MM.1S (cell line): ENCODE measurements around the gene PYCR2.

Experiments
- EZH2 ChIP-seq: fragments of 300-600 bp; sonication (generic); optimal IDR thresholded peaks from 2 replicates; pipeline ENCODE3; 2017; ENCODE audit warnings: low read depth, mild to moderate bottlenecking, antibody characterized with exemption, low read length, mixed read lengths
- EZH2phosphoT487 ChIP-seq: fragments of 300-600 bp; sonication (generic); IDR thresholded peaks from 2 replicates; pipeline ENCODE4 v1.6.1; 2018; ENCODE audit warnings: antibody characterized with exemption, low read length
- TF ChIP-seq, protein P1 (sequence below): fragments of 300-600 bp; sonication (generic); IDR thresholded peaks from 2 replicates; pipeline ENCODE4 v1.5.1; 2016; ENCODE audit warnings: antibody characterized with exemption, low read length, mixed read lengths

DNA sequence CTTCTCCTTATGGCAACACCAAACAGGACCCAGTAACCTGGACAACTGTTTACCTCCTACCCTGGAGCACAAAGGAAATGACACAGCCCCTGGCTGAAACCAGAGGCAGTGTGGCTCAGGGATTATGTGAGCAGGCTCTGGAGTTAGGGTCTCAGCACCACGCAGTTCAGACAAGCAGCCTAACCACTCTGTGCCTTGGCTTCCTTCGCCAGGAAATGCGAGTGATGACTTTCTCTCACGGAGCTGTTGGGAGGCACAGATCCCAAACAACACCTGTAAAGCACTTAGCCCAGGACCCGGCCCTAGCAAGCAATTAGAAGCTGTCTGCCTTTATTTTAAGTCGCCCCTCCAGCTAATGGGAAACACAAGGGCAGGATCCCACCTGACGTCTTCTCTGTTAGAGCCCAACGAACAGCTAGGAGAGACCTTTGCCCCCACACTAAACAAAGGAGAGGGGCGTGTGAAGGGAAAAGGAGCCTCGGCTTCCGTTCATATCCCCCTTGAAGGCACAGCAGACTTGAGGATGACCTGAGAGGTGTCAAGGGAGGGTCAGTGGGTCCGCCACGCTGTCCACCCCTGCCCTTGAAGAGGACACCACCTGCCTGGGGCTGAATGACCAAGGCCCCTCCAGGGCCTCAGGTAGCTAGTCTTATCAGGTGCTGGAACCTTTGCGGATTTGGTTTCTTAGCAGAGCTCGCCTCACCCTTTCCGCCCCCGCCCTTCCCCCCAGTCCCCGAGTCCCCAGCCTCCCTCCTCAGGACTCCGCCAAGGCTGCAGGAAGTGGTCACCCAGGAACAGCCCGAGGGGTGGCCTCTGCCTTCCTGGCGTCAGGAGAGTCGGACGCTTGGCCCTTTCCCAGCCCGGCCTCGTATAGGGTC lies 42.7 kb downstream of the PYCR2 start:
- TF ChIP-seq, protein P1, sequence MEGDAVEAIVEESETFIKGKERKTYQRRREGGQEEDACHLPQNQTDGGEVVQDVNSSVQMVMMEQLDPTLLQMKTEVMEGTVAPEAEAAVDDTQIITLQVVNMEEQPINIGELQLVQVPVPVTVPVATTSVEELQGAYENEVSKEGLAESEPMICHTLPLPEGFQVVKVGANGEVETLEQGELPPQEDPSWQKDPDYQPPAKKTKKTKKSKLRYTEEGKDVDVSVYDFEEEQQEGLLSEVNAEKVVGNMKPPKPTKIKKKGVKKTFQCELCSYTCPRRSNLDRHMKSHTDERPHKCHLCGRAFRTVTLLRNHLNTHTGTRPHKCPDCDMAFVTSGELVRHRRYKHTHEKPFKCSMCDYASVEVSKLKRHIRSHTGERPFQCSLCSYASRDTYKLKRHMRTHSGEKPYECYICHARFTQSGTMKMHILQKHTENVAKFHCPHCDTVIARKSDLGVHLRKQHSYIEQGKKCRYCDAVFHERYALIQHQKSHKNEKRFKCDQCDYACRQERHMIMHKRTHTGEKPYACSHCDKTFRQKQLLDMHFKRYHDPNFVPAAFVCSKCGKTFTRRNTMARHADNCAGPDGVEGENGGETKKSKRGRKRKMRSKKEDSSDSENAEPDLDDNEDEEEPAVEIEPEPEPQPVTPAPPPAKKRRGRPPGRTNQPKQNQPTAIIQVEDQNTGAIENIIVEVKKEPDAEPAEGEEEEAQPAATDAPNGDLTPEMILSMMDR = no peak
- TF ChIP-seq EZH2phosphoT487 (no peak), EZH2 (no peak)
